Left kidney (tissue), 2 donors: ENCODE results near the gene KCNK1. TPM values are rescaled to one million over a fixed set of nuclear protein-coding genes. Genes with fewer than 3 reads are reported as not detected.

ENCODE experiments used
- DNase-seq: peaks from one replicate; pipeline ENCODE4 v3.0.0-alpha.2; 2013
- polyA plus RNA-seq: library from polyadenylated mRNA; unstranded; fragments of 120-200 nt; gene quantifications from one replicate; pipeline ENCODE4 v1.2.1, GENCODE V29; 2013; ENCODE audit not compliant: insufficient read length

Gene KCNK1
- polyA plus RNA-seq, 1 donor: 6.2 TPM

- no peak for DNase-seq
Observed at GRCh38 chr1:233635765-233636502, 22.0 kb downstream of the KCNK1 start.

- DNase-seq: no peak
Observed at GRCh38 chr1:233636503-233636877, 22.6 kb downstream of the KCNK1 start.

- no peak for DNase-seq
Observed at GRCh38 chr1:233638513-233638912, 24.6 kb downstream of the KCNK1 start.

DNA sequence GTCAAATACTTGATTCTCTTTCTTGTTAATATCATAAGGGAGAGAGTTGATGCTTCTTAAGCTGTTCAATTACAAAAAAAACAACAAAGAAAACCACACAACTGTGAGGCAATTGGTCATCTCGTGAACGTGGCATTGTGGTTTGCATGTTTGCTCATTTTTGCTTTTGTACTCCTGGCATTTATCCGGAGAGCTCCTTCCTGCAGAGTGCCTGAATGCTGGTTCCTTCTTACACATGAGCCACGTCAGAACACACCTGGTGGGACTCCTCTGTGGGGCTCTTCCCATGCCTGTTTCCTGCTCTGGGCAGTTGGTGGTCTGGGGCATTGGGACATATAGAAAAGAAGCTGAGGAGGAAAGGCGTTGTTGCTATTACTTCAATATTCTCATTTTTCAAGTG is 25.7 kb downstream of the KCNK1 start:
- no peak for DNase-seq

DNA sequence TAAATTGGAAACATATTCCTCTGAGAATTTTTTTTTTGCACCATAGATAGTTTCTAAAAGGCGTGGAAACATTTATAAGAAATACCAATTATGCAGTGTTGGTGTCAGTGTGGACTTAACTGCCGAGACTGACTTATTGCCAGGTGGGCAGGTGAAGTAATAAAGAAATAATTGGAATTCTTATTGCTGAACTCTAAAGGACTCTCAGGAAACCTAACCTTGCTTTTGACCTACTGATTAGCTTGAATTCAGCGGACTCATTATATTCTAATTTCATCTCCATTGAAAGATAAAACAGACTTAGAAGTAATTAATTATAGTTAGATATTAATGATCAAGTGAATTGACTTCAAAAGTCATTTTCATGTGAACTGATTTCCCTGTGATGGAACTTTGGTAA is 26.3 kb downstream of the KCNK1 start:
- no peak for DNase-seq

DNA sequence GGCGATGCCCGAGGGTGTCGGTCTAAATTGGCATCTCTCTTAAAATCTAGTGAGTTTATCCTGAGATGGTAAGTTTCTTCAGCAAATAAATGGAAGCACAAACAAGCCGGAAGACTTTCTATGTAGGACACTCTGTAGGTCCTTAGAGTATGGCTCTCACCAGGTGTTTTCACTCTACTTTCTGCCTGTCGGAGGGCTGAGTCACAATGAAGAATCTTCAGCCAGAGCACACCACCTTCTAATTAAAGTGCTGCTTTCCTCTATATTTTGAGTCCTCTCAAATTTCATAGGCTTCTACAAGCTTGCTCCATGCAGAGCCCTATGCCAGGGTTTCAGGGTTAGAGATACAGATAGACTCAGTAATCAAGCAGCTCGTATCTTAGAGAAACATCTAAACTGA is 27.1 kb downstream of the KCNK1 start:
- DNase-seq: no peak

DNA sequence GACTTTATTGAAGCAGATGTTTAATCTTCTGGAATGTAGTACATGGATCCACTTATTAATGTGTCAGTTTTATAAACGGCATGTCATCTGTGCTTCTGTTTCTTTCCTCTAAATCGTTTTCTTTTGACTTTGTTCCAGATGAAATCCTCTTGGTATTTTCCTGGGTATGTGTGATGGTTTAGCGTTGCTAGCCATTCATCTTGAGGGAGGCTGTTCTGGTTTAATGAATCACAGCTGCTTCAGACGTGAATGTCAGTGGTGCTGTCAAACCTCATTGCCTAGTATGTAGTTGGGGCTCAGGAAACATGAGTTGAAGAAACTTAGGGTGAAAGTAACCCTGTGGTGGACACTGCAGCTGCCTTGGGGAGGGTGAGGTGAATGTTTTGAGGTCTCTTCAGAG is 33.2 kb downstream of the KCNK1 start:
- no peak for DNase-seq

- DNase-seq: no peak
Observed at GRCh38 chr1:233647636-233648035, 33.7 kb downstream of the KCNK1 start.

DNA sequence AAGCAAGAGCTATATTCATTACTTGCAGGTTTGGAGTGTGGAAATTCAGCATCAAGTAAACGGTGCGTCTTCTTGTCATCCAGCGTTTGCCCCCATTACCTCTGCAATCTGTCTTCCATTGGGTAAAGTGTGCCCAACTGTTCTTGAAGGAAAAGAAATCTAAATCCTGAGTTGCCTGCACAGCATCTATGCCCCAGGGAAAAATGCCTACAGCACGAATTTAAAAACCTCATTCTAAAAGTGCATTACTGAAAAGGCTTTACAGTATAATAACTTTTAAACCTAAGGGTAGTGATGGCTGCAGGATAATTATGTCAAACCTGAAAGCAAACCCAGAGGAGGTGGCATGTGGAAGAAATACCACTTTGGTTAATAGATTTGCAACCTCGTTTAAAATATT is 37.2 kb downstream of the KCNK1 start:
- no peak for DNase-seq

GRCh38 chr1:233651563-233652233 is 37.8 kb downstream of the KCNK1 start:
- no peak for DNase-seq

DNA sequence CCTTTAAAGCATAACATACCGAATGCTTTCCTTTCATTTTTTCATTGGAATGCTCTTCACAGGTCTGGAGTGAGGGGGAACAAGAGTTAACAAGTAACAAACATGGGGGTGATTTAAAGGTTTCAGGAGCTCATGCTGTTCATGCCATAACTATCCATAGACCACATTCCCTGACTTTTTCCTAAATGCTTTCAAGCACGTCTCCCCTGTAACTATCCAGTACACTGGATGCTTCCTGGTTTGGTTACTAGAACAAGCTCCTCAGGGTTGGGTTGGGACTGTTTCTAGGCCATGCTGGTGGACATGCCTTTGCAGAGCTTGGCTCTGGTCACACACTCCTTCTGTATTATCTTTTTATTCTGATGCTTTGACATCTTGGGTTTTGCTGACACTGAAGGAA is 38.6 kb downstream of the KCNK1 start:
- no peak for DNase-seq

- DNase-seq: no peak
Observed at GRCh38 chr1:233654658-233655280, 40.9 kb downstream of the KCNK1 start.

DNA sequence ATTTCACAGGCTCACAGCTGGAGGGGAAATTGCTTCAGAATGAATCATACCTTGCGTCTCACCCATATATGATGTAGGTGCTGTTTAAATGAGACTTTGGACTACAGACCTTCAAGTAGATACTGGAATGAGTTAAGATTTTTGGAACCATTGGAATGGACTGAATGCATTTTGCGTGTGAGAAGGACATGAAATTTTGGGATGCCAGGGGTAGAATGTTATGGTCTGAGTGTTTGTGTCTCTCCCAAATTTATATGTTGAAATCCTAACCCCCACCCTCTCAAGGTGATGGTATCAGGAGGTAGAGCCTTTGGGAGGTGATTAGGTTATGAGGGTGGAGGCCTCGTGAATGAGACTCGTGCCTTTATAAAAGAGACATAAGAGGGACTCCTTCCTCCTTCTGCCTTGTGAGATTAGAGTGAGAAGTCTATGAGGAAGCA is 41.4 kb downstream of the KCNK1 start:
- DNase-seq: no peak

DNA sequence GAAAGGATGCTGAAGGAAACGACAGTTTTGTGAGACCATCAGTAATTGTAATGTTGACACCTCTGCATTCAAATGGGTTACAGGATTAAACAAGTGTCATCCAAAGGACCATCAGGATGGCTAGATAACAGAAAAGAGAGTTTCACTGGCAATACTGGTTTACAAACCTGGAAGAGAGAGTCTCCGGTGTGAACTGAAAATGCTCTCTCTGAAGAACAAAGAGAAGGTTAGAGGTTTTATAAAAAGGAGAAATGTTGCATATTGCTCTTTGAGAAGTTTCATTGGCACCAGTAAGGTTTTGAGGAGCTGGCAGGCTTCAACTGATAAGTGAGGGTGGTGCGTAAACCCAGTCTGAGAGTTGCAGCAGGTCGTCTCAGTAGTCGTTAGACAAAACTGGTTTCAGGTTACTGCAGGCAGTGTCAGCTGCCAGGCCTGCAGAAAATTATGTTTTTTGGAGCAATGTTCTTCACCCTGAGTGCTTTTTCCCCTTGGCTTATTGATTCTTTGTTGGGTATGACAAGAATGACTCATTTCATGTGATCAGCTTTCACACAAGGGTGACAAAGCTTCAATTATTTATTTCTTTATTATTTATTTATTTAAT is 42.2 kb downstream of the KCNK1 start:
- no peak for DNase-seq

DNA sequence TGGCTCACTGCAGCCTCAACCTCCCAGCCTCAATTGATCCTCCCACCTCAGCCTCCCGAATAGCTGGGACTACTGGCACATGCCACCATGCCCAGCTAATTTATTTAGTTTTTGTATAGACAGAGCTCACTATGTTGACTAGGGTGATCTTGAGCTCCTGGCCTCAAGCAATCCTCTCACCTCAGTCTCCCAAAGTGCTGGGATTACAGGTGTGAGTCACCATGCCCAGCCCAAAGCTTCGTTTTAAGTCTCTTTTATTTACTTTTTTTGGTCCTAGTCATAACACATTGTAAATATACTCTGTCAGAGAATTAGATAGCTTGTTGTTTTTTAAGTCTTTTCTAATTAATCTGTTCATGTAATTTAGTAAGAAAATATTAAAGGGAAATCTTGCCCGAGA is 42.8 kb downstream of the KCNK1 start:
- DNase-seq: no peak

DNA sequence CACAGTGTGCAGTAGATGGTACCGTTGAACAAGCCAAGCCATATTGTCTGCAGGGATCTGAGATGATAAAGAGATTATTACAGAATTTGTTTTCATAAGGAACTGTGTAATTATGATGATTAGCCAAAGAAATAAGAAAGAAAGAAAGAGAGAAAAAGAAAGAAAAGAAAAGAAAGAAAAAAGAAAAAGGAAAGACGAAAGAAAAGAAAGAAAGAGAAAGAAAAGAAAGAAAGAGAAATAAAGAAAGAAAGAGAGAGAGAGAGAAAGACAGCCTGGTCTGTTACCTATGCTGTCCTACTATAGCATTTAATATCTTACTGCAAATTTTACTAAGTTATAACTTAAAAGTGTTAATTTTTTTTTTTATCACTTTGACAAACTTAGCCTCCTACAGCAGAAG is 43.6 kb downstream of the KCNK1 start:
- no peak for DNase-seq

- no peak for DNase-seq
Observed at GRCh38 chr1:233659495-233659894, 45.6 kb downstream of the KCNK1 start.

GRCh38 chr1:233661376-233662159 is 47.7 kb downstream of the KCNK1 start:
- no peak for DNase-seq

DNA sequence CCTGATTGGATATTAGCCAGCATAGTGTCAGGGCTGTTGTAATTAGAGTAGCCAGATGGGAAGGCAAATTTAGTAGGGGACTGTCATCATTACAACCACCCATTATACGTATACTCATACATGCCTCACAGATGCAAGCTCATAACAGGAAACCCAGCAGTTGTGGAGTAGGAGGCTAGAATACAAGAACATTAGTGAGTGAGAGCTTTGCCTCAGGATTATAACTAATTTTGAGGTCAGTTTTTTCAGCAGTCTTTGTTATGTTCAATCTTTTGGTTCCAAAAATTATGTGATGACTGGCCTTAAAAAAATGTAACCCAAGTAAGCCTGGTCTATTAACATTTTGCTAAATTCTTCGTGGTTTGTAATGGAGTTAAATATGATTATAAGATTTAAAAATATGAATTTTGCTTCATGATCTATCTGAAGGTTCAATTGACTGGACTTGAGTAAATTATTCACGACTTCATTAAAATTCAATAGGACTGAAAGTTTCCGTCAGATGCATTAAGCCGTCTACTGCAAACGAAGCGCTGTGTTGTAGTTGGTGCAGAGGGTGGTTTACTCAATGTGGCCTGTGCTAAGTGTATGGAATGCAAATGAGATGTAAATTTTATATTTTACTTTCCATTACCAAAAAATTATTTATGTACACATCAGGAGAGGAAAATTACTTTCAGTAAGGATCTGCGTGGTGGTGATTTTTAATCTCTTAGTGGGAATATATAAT is 48.8 kb downstream of the KCNK1 start:
- no peak for DNase-seq

DNA sequence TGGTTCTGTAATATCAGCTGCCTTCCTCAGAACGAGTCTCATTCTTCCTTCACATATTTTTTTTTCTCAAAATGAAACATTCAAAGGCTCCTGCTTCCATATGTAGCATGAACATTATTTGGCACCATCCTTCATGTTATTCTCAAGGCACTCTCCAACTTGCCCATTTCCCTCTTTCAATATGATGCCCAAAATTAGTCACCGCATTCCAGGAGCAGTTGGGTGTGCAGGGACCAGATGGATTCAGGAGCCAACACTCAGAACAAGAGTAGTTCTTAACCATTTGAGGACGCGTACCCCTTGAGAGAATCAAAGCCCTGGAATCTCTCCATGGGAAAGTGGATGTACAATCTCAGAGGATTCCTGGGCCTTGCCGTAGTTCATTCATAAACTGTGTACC is 50.3 kb downstream of the KCNK1 start:
- DNase-seq: no peak

DNA sequence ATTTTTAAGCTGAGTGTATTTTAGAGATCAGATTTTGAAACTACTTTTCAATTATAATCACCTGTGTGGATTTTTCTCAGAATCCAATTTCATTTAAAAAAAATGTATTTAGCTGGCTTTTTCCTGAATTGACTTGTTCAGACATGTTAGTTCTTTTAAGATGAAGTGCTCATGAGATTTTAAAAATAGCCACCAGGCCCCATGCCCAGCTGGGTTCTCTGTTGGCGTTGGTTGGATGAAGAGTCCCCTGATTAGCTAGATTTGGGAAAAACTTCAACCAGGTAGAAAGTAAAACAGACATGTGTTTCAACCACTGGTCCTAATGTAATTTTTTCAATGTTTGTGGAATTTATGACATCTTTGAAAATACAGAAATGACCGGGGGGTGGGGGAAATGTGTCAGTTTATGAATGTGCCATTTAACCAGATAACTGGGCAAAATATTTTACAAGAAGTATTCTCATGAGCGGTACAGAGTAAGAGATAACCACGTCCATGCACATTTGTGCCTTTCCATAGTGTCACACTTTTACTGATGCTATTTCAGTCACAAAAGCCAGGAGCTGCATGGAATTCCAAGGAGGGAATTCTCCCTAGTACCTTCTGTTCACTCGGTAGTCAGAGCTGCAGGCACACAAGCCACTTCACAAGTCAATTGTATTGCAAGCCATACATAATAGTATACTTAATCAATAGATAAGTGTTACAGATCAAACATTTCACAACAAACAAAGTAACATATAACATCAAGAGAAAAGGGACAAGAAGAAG is 51.1 kb downstream of the KCNK1 start:
- DNase-seq: no peak
